CD14-positive monocyte (primary cell): Measurements from ENCODE around the gene CA10. TPM values are rescaled to one million over a fixed set of nuclear protein-coding genes. Genes with fewer than 3 reads are reported as not detected.

Experiments used
- DNase-seq, 3 donors: peaks; one replicate each; pipeline ENCODE4 v3.0.0-alpha.2; 2011 to 2022
- H2AFZ ChIP-seq: 2 replicates; pipeline ENCODE4 v1.6.0; 2012; ENCODE audit warnings: mild to moderate bottlenecking, low read depth, low read length, inconsistent platforms; ENCODE audit not compliant: insufficient read depth, poor library complexity, severe bottlenecking
- H3K27ac ChIP-seq, 2 donors: 1 replicate in 1 of 2; 2 replicates in 1 of 2; pipeline ENCODE4 v1.5.1; 2012 to 2013; ENCODE audit warnings: low read length in 2 of 2, control low read depth in 1 of 2, inconsistent platforms in 1 of 2, low read depth in 1 of 2, mild to moderate bottlenecking in 1 of 2
- H3K27me3 ChIP-seq, 2 donors: one replicate each; pipeline versions ENCODE4 v1.6.0 to v1.6.1; 2011 to 2013; ENCODE audit warnings: low read length in 2 of 2; ENCODE audit not compliant: control insufficient read depth in 2 of 2, insufficient read depth in 2 of 2
- H3K36me3 ChIP-seq, 2 donors: replicated peaks in 1 of 2; 1 replicate in 1 of 2; 2 replicates in 1 of 2; pipeline versions ENCODE4 v1.5.1 to v1.6.1; 2012 to 2013; ENCODE audit warnings: low read length in 2 of 2, control low read depth in 1 of 2, inconsistent platforms in 1 of 2, mild to moderate bottlenecking in 1 of 2; ENCODE audit not compliant: insufficient read depth in 2 of 2, control insufficient read depth in 1 of 2
- H3K4me1 ChIP-seq, 2 donors: 1 replicate in 1 of 2; 2 replicates in 1 of 2; pipeline versions ENCODE4 v1.5.1 to v1.6.1; 2012 to 2013; ENCODE audit warnings: low read length in 2 of 2, control low read depth in 1 of 2, inconsistent platforms in 1 of 2, mild to moderate bottlenecking in 1 of 2, moderate library complexity in 1 of 2; ENCODE audit not compliant: insufficient read depth in 2 of 2, control insufficient read depth in 1 of 2
- H3K4me2 ChIP-seq: replicated peaks from 2 replicates; pipeline ENCODE3; 2012; ENCODE audit warnings: low read length, moderate library complexity, mild to moderate bottlenecking; ENCODE audit not compliant: poor library complexity, severe bottlenecking; ENCODE audit errors: extremely low read depth
- H3K4me3 ChIP-seq, 3 experiments: fragments of 200-600 bp in 1 of 3; sonication (generic) in 1 of 3; replicated peaks in 1 of 3; 1 replicate in 2 of 3; 2 replicates in 1 of 3; pipeline ENCODE4 v1.5.1; 2011 to 2013; ENCODE audit warnings: low read length in 3 of 3, mild to moderate bottlenecking in 3 of 3, control low read depth in 2 of 3, low read depth in 2 of 3, inconsistent platforms in 1 of 3, moderate library complexity in 1 of 3
- H3K79me2 ChIP-seq: 2 replicates; pipeline ENCODE4 v1.6.0; 2012; ENCODE audit warnings: mild to moderate bottlenecking, control low read depth, inconsistent platforms, low read length, moderate library complexity; ENCODE audit not compliant: insufficient read depth
- H3K9ac ChIP-seq: 2 replicates; pipeline ENCODE4 v1.6.0; 2017; ENCODE audit warnings: low read length, mild to moderate bottlenecking; ENCODE audit not compliant: insufficient read depth, poor library complexity, severe bottlenecking
- H3K9me3 ChIP-seq, 2 donors: replicated peaks in 1 of 2; 1 replicate in 1 of 2; 2 replicates in 1 of 2; pipeline versions ENCODE4 v1.5.1 to v1.6.1; 2012 to 2013; ENCODE audit warnings: low read length in 2 of 2, control low read depth in 1 of 2; ENCODE audit not compliant: control insufficient read depth in 1 of 2, insufficient read depth in 1 of 2
- H4K20me1 ChIP-seq: 2 replicates; pipeline ENCODE4 v1.6.0; 2012; ENCODE audit warnings: mild to moderate bottlenecking, low read length, control low read depth, moderate library complexity; ENCODE audit not compliant: insufficient read depth
- H3K27ac Mint-ChIP-seq, 7 donors: one replicate each; pipeline ENCODE4 v1.8.0; 2020; ENCODE audit warnings: mild to moderate bottlenecking in 7 of 7, mixed read lengths in 7 of 7, moderate library complexity in 6 of 7, inconsistent platforms in 2 of 7
- H3K27me3 Mint-ChIP-seq, 3 donors: one replicate each; pipeline ENCODE4 v1.8.0; 2021 to 2022; ENCODE audit warnings: low read depth in 3 of 3, mild to moderate bottlenecking in 3 of 3, mixed read lengths in 3 of 3, moderate library complexity in 3 of 3, inconsistent platforms in 1 of 3
- H3K36me3 Mint-ChIP-seq, 2 donors: one replicate each; pipeline ENCODE4 v1.8.0; 2020; ENCODE audit warnings: mixed read lengths in 2 of 2, inconsistent platforms in 1 of 2, mild to moderate bottlenecking in 1 of 2
- H3K4me1 Mint-ChIP-seq: one replicate; pipeline ENCODE4 v1.8.0; 2020; ENCODE audit warnings: mild to moderate bottlenecking, mixed read lengths
- H3K4me3 Mint-ChIP-seq, 2 donors: one replicate each; pipeline ENCODE4 v1.8.0; 2020; ENCODE audit warnings: mild to moderate bottlenecking in 2 of 2, mixed read lengths in 2 of 2, moderate library complexity in 1 of 2
- H3K9me3 Mint-ChIP-seq, 7 donors: one replicate each; pipeline ENCODE4 v1.8.0; 2020 to 2022; ENCODE audit warnings: mixed read lengths in 7 of 7, mild to moderate bottlenecking in 6 of 7, moderate library complexity in 6 of 7, inconsistent platforms in 2 of 7
- WGBS: methylation state at CpG from one replicate; pipeline ENCODE4 v1.1.5; 2013; ENCODE audit warnings: missing lambda C conversion rate; ENCODE audit not compliant: insufficient coverage; 5-methylcytosine and 5-hydroxymethylcytosine counted together
- intact Hi-C, 2 donors: fragments of 100-400 bp; cut with micrococcal nuclease; formaldehyde crosslinking; loops; one replicate each; pipeline versions ENCODE4 v1.15.0 to v1.15.1; 2023
- polyA plus RNA-seq, 3 donors: library from polyadenylated mRNA; depleted of rRNA in 1 of 3; unstranded in 2 of 3; stranded (reverse) in 1 of 3; fragments of 300-500 nt in 2 of 3; fragments of >200 nt in 1 of 3; fragmentation: Illumina TruSeq in 2 of 3; gene quantifications; 1 replicate in 2 of 3; 2 replicates in 1 of 3; pipeline ENCODE4 v1.2.3, GENCODE V29; 2012 to 2021
- TF ChIP-seq, protein P1 (sequence below): fragments of 200-600 bp; IDR thresholded peaks from one replicate; pipeline ENCODE4 v1.8.0; 2022; ENCODE audit warnings: antibody characterized with exemption, mild to moderate bottlenecking

Gene CA10
- polyA plus RNA-seq, 3 donors = not detected

DNA sequence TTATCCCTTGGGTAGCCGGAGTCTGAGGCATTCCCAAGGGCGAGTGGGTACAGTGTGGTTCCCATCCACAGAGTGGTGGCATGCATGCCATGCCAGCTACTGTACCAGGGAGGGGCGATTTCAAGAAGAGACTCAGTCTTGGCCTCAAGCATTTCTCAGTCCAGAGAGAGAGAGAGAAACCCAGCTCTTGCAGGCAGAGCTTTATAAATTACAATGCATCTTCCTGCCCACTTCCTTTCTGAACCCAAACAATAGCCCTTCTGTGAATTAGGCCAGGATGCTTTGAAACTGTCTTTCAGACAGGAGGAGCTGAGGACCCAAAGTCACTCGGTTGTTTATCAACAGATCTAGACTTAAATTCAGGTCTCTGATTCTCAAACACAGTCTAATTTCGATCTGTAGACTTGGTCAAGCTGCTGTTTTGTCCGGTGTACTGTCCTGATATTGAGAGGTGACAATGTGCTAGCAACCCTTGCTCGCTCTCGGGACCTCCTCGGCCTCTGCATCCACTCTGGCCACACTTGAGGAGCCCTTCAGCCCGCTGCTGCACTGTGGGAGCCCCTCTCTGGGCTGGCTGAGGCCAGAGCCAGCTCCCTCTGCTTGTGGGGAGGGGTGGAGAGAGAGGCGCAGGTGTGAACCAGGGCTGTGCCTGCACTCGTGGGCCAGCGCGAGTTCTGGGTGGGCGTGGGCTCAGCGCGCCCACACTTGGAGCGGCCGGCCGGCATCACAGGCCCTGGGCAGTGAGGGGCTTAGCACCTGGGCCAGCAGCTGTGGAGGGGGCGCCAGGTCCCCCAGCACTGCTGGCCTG is 490.2 kb downstream of the CA10 start:
- Histone ChIP-seq H4K20me1 (no peaks in the 10 kb centered on the region), H2AFZ (no peak overlapping the region), H3K9ac (no peak overlapping the region), H3K4me2 (no peak overlapping the region), H3K4me1 (no peaks in the 10 kb centered on the region), H3K36me3 (no peaks in the 10 kb centered on the region), H3K4me3 (no peak overlapping the region), H3K79me2 (no peaks in the 10 kb centered on the region), H3K27ac (no peak overlapping the region), H3K27me3 (no peaks in the 10 kb centered on the region), H3K9me3 (peaks cover 0 to 13% of the 10 kb centered on the region in 2 donors)
- intact Hi-C loops = no loop called here
- Mint-ChIP-seq H3K4me3 (no peak overlapping the region), H3K27ac (no peak overlapping the region), H3K36me3 (no peaks in the 10 kb centered on the region), H3K4me1 (no peaks in the 10 kb centered on the region), H3K27me3 (peaks cover 0 to 5% (median 2%) of the 10 kb centered on the region in 3 donors), H3K9me3 (peaks cover 2 to 21% (median 12%) of the 10 kb centered on the region in 7 donors)
- DNase-seq = no peak
- TF ChIP-seq, protein P1, sequence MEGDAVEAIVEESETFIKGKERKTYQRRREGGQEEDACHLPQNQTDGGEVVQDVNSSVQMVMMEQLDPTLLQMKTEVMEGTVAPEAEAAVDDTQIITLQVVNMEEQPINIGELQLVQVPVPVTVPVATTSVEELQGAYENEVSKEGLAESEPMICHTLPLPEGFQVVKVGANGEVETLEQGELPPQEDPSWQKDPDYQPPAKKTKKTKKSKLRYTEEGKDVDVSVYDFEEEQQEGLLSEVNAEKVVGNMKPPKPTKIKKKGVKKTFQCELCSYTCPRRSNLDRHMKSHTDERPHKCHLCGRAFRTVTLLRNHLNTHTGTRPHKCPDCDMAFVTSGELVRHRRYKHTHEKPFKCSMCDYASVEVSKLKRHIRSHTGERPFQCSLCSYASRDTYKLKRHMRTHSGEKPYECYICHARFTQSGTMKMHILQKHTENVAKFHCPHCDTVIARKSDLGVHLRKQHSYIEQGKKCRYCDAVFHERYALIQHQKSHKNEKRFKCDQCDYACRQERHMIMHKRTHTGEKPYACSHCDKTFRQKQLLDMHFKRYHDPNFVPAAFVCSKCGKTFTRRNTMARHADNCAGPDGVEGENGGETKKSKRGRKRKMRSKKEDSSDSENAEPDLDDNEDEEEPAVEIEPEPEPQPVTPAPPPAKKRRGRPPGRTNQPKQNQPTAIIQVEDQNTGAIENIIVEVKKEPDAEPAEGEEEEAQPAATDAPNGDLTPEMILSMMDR = no peak
- 89% methylated on average over 19 of the region's 21 CpGs for WGBS

DNA sequence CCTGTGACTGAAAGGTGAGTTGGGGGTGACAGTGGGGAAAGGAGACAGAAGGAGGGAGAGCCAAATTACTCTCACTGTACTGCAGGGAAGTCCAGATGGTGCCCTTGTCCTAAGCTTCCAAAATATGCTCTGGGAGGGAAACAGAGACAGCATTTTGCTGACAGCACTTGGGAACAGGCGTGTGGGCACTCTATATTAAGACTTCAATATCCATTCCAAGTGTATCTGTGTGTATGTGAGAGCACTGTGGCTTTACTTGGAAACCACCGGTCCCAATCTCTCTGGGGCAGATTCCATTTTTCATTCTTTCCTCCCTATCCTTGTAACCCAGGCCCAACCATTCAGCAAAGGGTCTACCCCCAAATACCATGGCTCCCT is 490.8 kb downstream of the CA10 start:
- no peaks in the 10 kb centered on the region for H4K20me1 ChIP-seq
- no peak overlapping the region for H3K4me2 ChIP-seq
- Mint-ChIP-seq H3K4me1 (no peaks in the 10 kb centered on the region), H3K9me3 (peaks cover 2 to 20% (median 12%) of the 10 kb centered on the region in 7 donors), H3K27me3 (peaks cover 0 to 5% (median 2%) of the 10 kb centered on the region in 3 donors), H3K27ac (no peak overlapping the region), H3K4me3 (no peak overlapping the region), H3K36me3 (no peaks in the 10 kb centered on the region)
- no CpG with 5 or more reads among the region's 2 CpGs for WGBS
- H3K4me3 ChIP-seq = no peak overlapping the region
- no peaks in the 10 kb centered on the region for H3K36me3 ChIP-seq
- H3K4me1 ChIP-seq = no peaks in the 10 kb centered on the region
- no peak for DNase-seq
- no peaks in the 10 kb centered on the region for H3K27me3 ChIP-seq
- H3K79me2 ChIP-seq = no peaks in the 10 kb centered on the region
- TF ChIP-seq, protein P1 = no peak
- H3K9me3 ChIP-seq = peaks cover 0 to 13% of the 10 kb centered on the region in 2 donors
- no peak overlapping the region for H2AFZ ChIP-seq
- no peak overlapping the region for H3K27ac ChIP-seq
- intact Hi-C loops = no loop called here
- H3K9ac ChIP-seq = no peak overlapping the region
